Activated effector memory CD4-positive, alpha-beta T cell treated with anti-CD3 and anti-CD28 coated beads, Interleukin-2, amount 50 U/mL, for 16 hours (primary cell): ENCODE results near the gene ELL.
A peak's percentile ranks its signal among the peaks of the same experiment; 100 is the strongest.
"Not testable (repeated sequence)": the region's sequence is repeated elsewhere in the genome, so short reads cannot be mapped to it uniquely, and the experiment has no call there.

Experiments used
- DNase-seq: peaks from one replicate; pipeline ENCODE4 v3.0.0-alpha.2; 2020

The ELL gene

GRCh38 chr19:18529782-18530181 lies 7.9 kb upstream of the ELL start:
- DNase-seq, result no peak

- DNase-seq, result no peak
Observed at GRCh38 chr19:18526316-18526715, 4.4 kb upstream of the ELL start.

- no peak for DNase-seq
Observed at GRCh38 chr19:18523841-18524240, 2.0 kb upstream of the ELL start.

- not testable (repeated sequence) for DNase-seq
Observed at GRCh38 chr19:18522862-18523440, 1.1 kb upstream of the ELL start.

- peak; percentile 100 for DNase-seq
Observed at GRCh38 chr19:18522124-18522861, 423 bp upstream of the ELL start.

GRCh38 chr19:18520848-18521691 lies 800 bp downstream of the ELL start:
- DNase-seq, result peak; percentile 75

GRCh38 chr19:18519962-18520847 lies 1.7 kb downstream of the ELL start:
- DNase-seq, result peak; percentile 86

GRCh38 chr19:18518639-18519038 lies 3.2 kb downstream of the ELL start:
- DNase-seq, result no peak

- DNase-seq, result no peak
Observed at GRCh38 chr19:18517606-18518005, 4.3 kb downstream of the ELL start.

GRCh38 chr19:18515959-18516358 lies 5.9 kb downstream of the ELL start:
- DNase-seq, result no peak

GRCh38 chr19:18514800-18515682 lies 6.8 kb downstream of the ELL start:
- DNase-seq, result peak; percentile 71

- DNase-seq, result no peak
Observed at GRCh38 chr19:18513868-18514267, 8.0 kb downstream of the ELL start.

- DNase-seq, result no peak
Observed at GRCh38 chr19:18510216-18510615, 11.7 kb downstream of the ELL start.

GRCh38 chr19:18508585-18508984 lies 13.3 kb downstream of the ELL start:
- DNase-seq, result no peak

- DNase-seq, result no peak
Observed at GRCh38 chr19:18507727-18508440, 14.0 kb downstream of the ELL start.

- peak; percentile 73 for DNase-seq
Observed at GRCh38 chr19:18507021-18507726, 14.7 kb downstream of the ELL start.

GRCh38 chr19:18506101-18506930 lies 15.6 kb downstream of the ELL start:
- DNase-seq, result no peak

- DNase-seq, result peak; percentile 73
Observed at GRCh38 chr19:18504886-18505610, 16.8 kb downstream of the ELL start.
